Activated naive CD4-positive, alpha-beta T cell treated with anti-CD3 and anti-CD28 coated beads, Interleukin-2, amount 50 U/mL, for 72 hours (primary cell): ENCODE data around the gene NPHP4. TPM values are rescaled to one million over a fixed set of nuclear protein-coding genes. Genes with fewer than 3 reads are reported as not detected.

Experiments
- ATAC-seq, 2 donors: fragments of 150-1000 bp; cut with Tn5 transposase; 2 replicates each; pipeline ENCODE4 v1.10.0; 2021; ENCODE audit warnings: mild to moderate bottlenecking in 2 of 2, moderate library complexity in 2 of 2
- DNase-seq, 2 donors: peaks; one replicate each; pipeline ENCODE4 v3.0.0; 2021 to 2022; ENCODE audit warnings: low spot score in 2 of 2
- H3K27ac Mint-ChIP-seq, 2 donors: one replicate each; pipeline ENCODE4 v1.8.0; 2022; ENCODE audit warnings: mild to moderate bottlenecking in 2 of 2, mixed read lengths in 2 of 2
- H3K36me3 Mint-ChIP-seq, 2 donors: one replicate each; pipeline ENCODE4 v1.8.0; 2022; ENCODE audit warnings: mixed read lengths in 2 of 2
- H3K9me3 Mint-ChIP-seq, 2 donors: one replicate each; pipeline ENCODE4 v1.8.0; 2022; ENCODE audit warnings: mixed read lengths in 2 of 2
- total RNA-seq, 2 donors: library from RNA; stranded (reverse); gene quantifications; one replicate each; pipeline ENCODE4 v1.2.3, GENCODE V29; 2022

NPHP4 gene
- total RNA-seq, 2 donors from 2014 or later: 10.0 to 22.5 TPM

GRCh38 chr1:5883129-5884048, 108.8 kb downstream of the NPHP4 start:
- Mint-ChIP-seq H3K9me3 (peaks cover 4 to 7% of the 10 kb centered on the region in 2 donors), H3K36me3 (peaks cover 12 to 23% of the 10 kb centered on the region in 2 donors), H3K27ac (no peak overlapping the region)
- ATAC-seq: no peak
- DNase-seq: no peak

GRCh38 chr1:5882367-5883128, 109.7 kb downstream of the NPHP4 start:
- no peak for ATAC-seq
- peaks cover 4 to 7% of the 10 kb centered on the region in 2 donors for H3K9me3 Mint-ChIP-seq
- H3K36me3 Mint-ChIP-seq: peaks cover 12 to 23% of the 10 kb centered on the region in 2 donors
- H3K27ac Mint-ChIP-seq: no peak overlapping the region
- no peak for DNase-seq

- no peak overlapping the region for H3K27ac Mint-ChIP-seq
- DNase-seq: no peak
- peaks cover 12 to 23% of the 10 kb centered on the region in 2 donors for H3K36me3 Mint-ChIP-seq
- ATAC-seq: no peak
- peaks cover 4 to 7% of the 10 kb centered on the region in 2 donors for H3K9me3 Mint-ChIP-seq
Observed at GRCh38 chr1:5881526-5882222, 110.6 kb downstream of the NPHP4 start.

- no peak overlapping the region for H3K27ac Mint-ChIP-seq
- DNase-seq: no peak
- H3K9me3 Mint-ChIP-seq: peaks cover 4 to 7% of the 10 kb centered on the region in 2 donors
- H3K36me3 Mint-ChIP-seq: peaks cover 12 to 23% of the 10 kb centered on the region in 2 donors
- no peak for ATAC-seq
Observed at GRCh38 chr1:5880630-5881405, 111.4 kb downstream of the NPHP4 start.

- no peak overlapping the region for H3K27ac Mint-ChIP-seq
Observed at GRCh38 chr1:5879421-5879820, 112.8 kb downstream of the NPHP4 start.

GRCh38 chr1:5878971-5879370, 113.3 kb downstream of the NPHP4 start:
- Mint-ChIP-seq H3K27ac (no peak overlapping the region), H3K9me3 (peaks cover 4 to 7% of the 10 kb centered on the region in 2 donors), H3K36me3 (peaks cover 13 to 23% of the 10 kb centered on the region in 2 donors)
- DNase-seq (no peak), ATAC-seq (no peak)

More at GRCh38 chr1:5879421-5879820, 112.8 kb downstream of the NPHP4 start:
- ATAC-seq (no peak), DNase-seq (no peak)
- peaks cover 4 to 7% of the 10 kb centered on the region in 2 donors for H3K9me3 Mint-ChIP-seq
- peaks cover 12 to 23% of the 10 kb centered on the region in 2 donors for H3K36me3 Mint-ChIP-seq

GRCh38 chr1:5877683-5878530, 114.3 kb downstream of the NPHP4 start:
- H3K36me3 Mint-ChIP-seq: peaks cover 17 to 23% of the 10 kb centered on the region in 2 donors
- ATAC-seq (no peak), DNase-seq (no peak)
- peaks cover 4 to 7% of the 10 kb centered on the region in 2 donors for H3K9me3 Mint-ChIP-seq
- no peak overlapping the region for H3K27ac Mint-ChIP-seq

GRCh38 chr1:5877001-5877400, 115.2 kb downstream of the NPHP4 start:
- no peak for DNase-seq
- no peak overlapping the region for H3K27ac Mint-ChIP-seq
- ATAC-seq: no peak
- H3K9me3 Mint-ChIP-seq: peaks cover 4 to 7% of the 10 kb centered on the region in 2 donors
- peaks cover 17 to 23% of the 10 kb centered on the region in 2 donors for H3K36me3 Mint-ChIP-seq

- peaks cover 4 to 7% of the 10 kb centered on the region in 2 donors for H3K9me3 Mint-ChIP-seq
- DNase-seq: no peak
- H3K27ac Mint-ChIP-seq: no peak overlapping the region
- ATAC-seq: no peak
- H3K36me3 Mint-ChIP-seq: peaks cover 17 to 21% of the 10 kb centered on the region in 2 donors
Observed at GRCh38 chr1:5876094-5876650, 116.1 kb downstream of the NPHP4 start.

- no peak for ATAC-seq
- no peak for DNase-seq
- peaks cover 4 to 7% of the 10 kb centered on the region in 2 donors for H3K9me3 Mint-ChIP-seq
- H3K27ac Mint-ChIP-seq: peak overlapping the region in 1 of 2 donors; percentile 77
- peaks cover 14 to 16% of the 10 kb centered on the region in 2 donors for H3K36me3 Mint-ChIP-seq
Observed at GRCh38 chr1:5875345-5875910, 116.8 kb downstream of the NPHP4 start.

- Mint-ChIP-seq H3K36me3 (peaks cover 5 to 8% of the 10 kb centered on the region in 2 donors), H3K27ac (no peak overlapping the region), H3K9me3 (peaks cover 0 to 2% of the 10 kb centered on the region in 2 donors)
- DNase-seq: no peak
- no peak for ATAC-seq
Observed at GRCh38 chr1:5874416-5875110, 117.7 kb downstream of the NPHP4 start.

- Mint-ChIP-seq H3K36me3 (peaks cover 4 to 5% of the 10 kb centered on the region in 2 donors), H3K27ac (no peak overlapping the region), H3K9me3 (peaks cover 6 to 7% of the 10 kb centered on the region in 2 donors)
- DNase-seq (no peak), ATAC-seq (no peak)
Observed at GRCh38 chr1:5873556-5873955, 118.7 kb downstream of the NPHP4 start.

GRCh38 chr1:5872886-5873285, 119.3 kb downstream of the NPHP4 start:
- no peak for DNase-seq
- H3K9me3 Mint-ChIP-seq: peaks cover 8 to 10% of the 10 kb centered on the region in 2 donors
- peaks cover 4 to 5% of the 10 kb centered on the region in 2 donors for H3K36me3 Mint-ChIP-seq
- no peak for ATAC-seq
- H3K27ac Mint-ChIP-seq: no peak overlapping the region

GRCh38 chr1:5868931-5869500, 123.2 kb downstream of the NPHP4 start:
- peaks cover 4 to 5% of the 10 kb centered on the region in 2 donors for H3K36me3 Mint-ChIP-seq
- no peak overlapping the region for H3K27ac Mint-ChIP-seq
- ATAC-seq (no peak), DNase-seq (no peak)
- H3K9me3 Mint-ChIP-seq: peaks cover 8 to 10% of the 10 kb centered on the region in 2 donors
